GM12878 (cell line): Measurements from ENCODE around the gene PPHLN1. TPM values are rescaled to one million over a fixed set of nuclear protein-coding genes. Genes with fewer than 3 reads are reported as not detected.

Experiments
- ATAC-seq: fragments of 200-7000 bp; cut with Tn5 transposase; 3 replicates; pipeline ENCODE4 v1.9.1; 2020; ENCODE audit warnings: mild to moderate bottlenecking, moderate library complexity
- BruUV-seq: library from RNA; stranded (reverse); fragments of 400-500 nt; replicated peaks from 2 replicates; lab custom pipeline; 2021; lab: Mats Ljungman, UMichigan
- CTCF ChIA-PET: fragments of 300-600 bp; sonication (Branson Sonifier 250); formaldehyde crosslinking; extraction: SDS; loops from one replicate; lab custom pipeline; 2021; ENCODE audit warnings: inconsistent platforms; lab: Yijun Ruan, JAX
- POLR2A ChIA-PET: fragments of 350-600 bp; formaldehyde crosslinking; extraction: SDS; loops from one replicate; lab custom pipeline; 2021; ENCODE audit warnings: inconsistent platforms; lab: Charles Lee
- RAD21 ChIA-PET: fragments of 300-600 bp; sonication (Branson Sonifier 250); formaldehyde crosslinking; loops from one replicate; lab custom pipeline; 2023; ENCODE audit warnings: antibody characterized with exemption; ENCODE audit not compliant: unreplicated experiment; lab: Charles Lee
- SMC1A ChIA-PET: fragments of 300-600 bp; sonication (Branson Sonifier 250); formaldehyde crosslinking; loops from one replicate; lab custom pipeline; 2023; ENCODE audit not compliant: unreplicated experiment, uncharacterized antibody; lab: Charles Lee
- DNase-seq: peaks from one replicate; pipeline ENCODE4 v3.0.0-alpha.2; 2011; ENCODE audit warnings: low read depth, low spot score
- FAIRE-seq: peaks from 3 replicates; lab custom pipeline; 2011; peaks lifted over from hg19 to GRCh38; lab: Jason Lieb, UNC
- H2AFZ ChIP-seq: 2 replicates; pipeline ENCODE4 v1.6.0; 2011; ENCODE audit warnings: low read depth, low read length, control low read depth; ENCODE audit not compliant: control insufficient read depth
- H3K27ac ChIP-seq: 2 replicates; pipeline ENCODE4 v1.5.1; 2011; ENCODE audit warnings: control low read depth; ENCODE audit not compliant: control insufficient read depth, insufficient read depth
- H3K27me3 ChIP-seq, 2 experiments: replicated peaks in 1 of 2; 2 replicates each; pipeline versions ENCODE4 v1.6.0 to v1.6.1; 2011; ENCODE audit warnings: low read length in 1 of 2; ENCODE audit not compliant: control insufficient read depth in 2 of 2, insufficient read depth in 2 of 2
- H3K36me3 ChIP-seq, 2 experiments: 2 replicates each; pipeline ENCODE4 v1.5.1; 2011; ENCODE audit warnings: low read length in 1 of 2; ENCODE audit not compliant: control insufficient read depth in 2 of 2, insufficient read depth in 2 of 2
- H3K4me1 ChIP-seq: 2 replicates; pipeline ENCODE4 v1.6.1; 2011; ENCODE audit warnings: mild to moderate bottlenecking, low read length, moderate library complexity, mixed read lengths; ENCODE audit not compliant: control insufficient read depth, insufficient read depth
- H3K4me2 ChIP-seq: 2 replicates; pipeline ENCODE4 v1.6.0; 2011; ENCODE audit warnings: control low read depth; ENCODE audit not compliant: control insufficient read depth, insufficient read depth
- H3K4me3 ChIP-seq: fragments of 200-600 bp; sonication (generic); 2 replicates; pipeline ENCODE4 v1.5.1; 2016
- H3K79me2 ChIP-seq: 2 replicates; pipeline ENCODE4 v1.6.0; 2011; ENCODE audit warnings: low read length; ENCODE audit not compliant: control insufficient read depth, insufficient read depth
- H3K9ac ChIP-seq: 2 replicates; pipeline ENCODE4 v1.8.0; 2011; ENCODE audit warnings: low read length, control low read depth, mixed read lengths; ENCODE audit not compliant: control insufficient read depth, insufficient read depth
- H3K9me3 ChIP-seq: replicated peaks from 3 replicates; pipeline ENCODE4 v1.5.1; 2011; ENCODE audit warnings: mild to moderate bottlenecking, low read length; ENCODE audit not compliant: control insufficient read depth, insufficient read depth
- H4K20me1 ChIP-seq: 2 replicates; pipeline ENCODE4 v1.6.0; 2011; ENCODE audit not compliant: control insufficient read depth, insufficient read depth
- ZNF274 ChIP-seq: IDR thresholded peaks from one replicate; pipeline ENCODE4 v1.8.0; 2011; ENCODE audit not compliant: insufficient read length, insufficient read depth
- ZNF622 ChIP-seq: fragments of 450-650 bp; IDR thresholded peaks from 2 replicates; pipeline ENCODE4 v1.6.1; 2017; ENCODE audit warnings: mild to moderate bottlenecking, inconsistent platforms
- WGBS: methylation state at CpG from one replicate; pipeline ENCODE4 v1.1.6; 2016; ENCODE audit warnings: low lambda C conversion rate; ENCODE audit not compliant: insufficient replicate concordance, insufficient coverage; ENCODE audit errors: missing lambda C conversion rate; 5-methylcytosine and 5-hydroxymethylcytosine counted together
- in situ Hi-C: fragments of 300-500 bp; cut with MboI; formaldehyde crosslinking; loops from 9 replicates; pipeline ENCODE4 v1.14.3; 2018; ENCODE audit warnings: mixed read lengths
- intact Hi-C: fragments of 100-400 bp; cut with micrococcal nuclease; formaldehyde crosslinking; loops from one replicate; pipeline ENCODE4 v1.14.2; 2022; ENCODE audit not compliant: unreplicated experiment
- polyA plus RNA-seq, 11 experiments: library from polyadenylated mRNA; depleted of rRNA in 4 of 11; unstranded in 6 of 11; stranded (reverse) in 5 of 11; fragments of >200 nt; fragmentation: Nextera tagmentation in 4 of 11; fragmentation: Illumina TruSeq in 1 of 11; extraction: Ambion mirVana in 4 of 11; extraction: Trizol in 1 of 11; gene quantifications; 1 replicate in 1 of 11; 2 replicates in 10 of 11; pipeline versions ENCODE4 v1.2.1 to v1.2.3, GENCODE V29; 2011 to 2016; ENCODE audit warnings: inconsistent platforms in 2 of 11, missing spikeins in 2 of 11, low read depth in 1 of 11
- total RNA-seq, 4 experiments: library from RNA; depleted of rRNA in 3 of 4; stranded (reverse); fragments of >200 nt in 3 of 4; fragmentation: Illumina TruSeq in 1 of 4; extraction: Trizol in 1 of 4; gene quantifications; 2 replicates each; pipeline versions ENCODE4 v1.2.1 to v1.2.3, GENCODE V29; 2013 to 2021
- TF ChIP-seq, protein P1 (sequence below): fragments of 450-650 bp; IDR thresholded peaks from 2 replicates; pipeline ENCODE4 v1.6.1; 2017; ENCODE audit warnings: mild to moderate bottlenecking, moderate library complexity

The PPHLN1 gene
- total and polyA plus RNA-seq, 10 of the 15 experiments (the other 5 are each of a cell fraction or from before 2014, with no cell fraction given): 73.6 to 117 (median 92.1) TPM

DNA sequence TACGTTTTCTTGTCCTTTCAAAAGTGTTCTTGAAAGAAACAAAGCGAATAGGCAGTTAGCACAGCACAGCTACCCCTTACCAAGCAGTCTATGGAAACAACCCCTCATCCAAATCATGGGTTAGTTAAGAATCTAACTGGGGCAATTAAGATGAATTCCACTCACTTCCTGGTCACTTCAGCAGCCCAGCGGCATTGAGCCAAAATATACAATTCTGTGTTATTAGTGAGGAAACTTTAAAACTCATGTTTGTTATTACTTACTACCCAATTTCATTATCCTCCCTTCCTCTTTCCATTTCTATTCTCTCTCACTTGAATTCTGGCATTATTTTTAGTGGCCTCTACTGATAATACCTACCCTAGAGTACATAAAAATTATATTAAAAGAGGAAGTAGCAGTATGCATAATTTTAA is 121.4 kb downstream of the PPHLN1 start:
- no peak overlapping the region for H2AFZ ChIP-seq
- no peak overlapping the region for H3K4me2 ChIP-seq
- ChIA-PET CTCF (interaction anchor here (1.4 kb wide), 1 partner anchor 14 kb away, joined by 5 read pairs; no protein-coding TSS in a partner anchor), POLR2A (no interaction called here), SMC1A (interaction anchor here (1.0 kb wide), 1 partner anchor 21 kb away, joined by 3 read pairs; no protein-coding TSS in a partner anchor), RAD21 (no interaction called here)
- DNase-seq (no peak), ATAC-seq (no peak), FAIRE-seq (no peak)
- WGBS: 80% methylated on average over 3 of the region's 3 CpGs
- H3K9me3 ChIP-seq: no peaks in the 10 kb centered on the region
- in situ Hi-C loops: no loop called here
- no peak for TF ChIP-seq ZNF274
- TF ChIP-seq, protein P1, sequence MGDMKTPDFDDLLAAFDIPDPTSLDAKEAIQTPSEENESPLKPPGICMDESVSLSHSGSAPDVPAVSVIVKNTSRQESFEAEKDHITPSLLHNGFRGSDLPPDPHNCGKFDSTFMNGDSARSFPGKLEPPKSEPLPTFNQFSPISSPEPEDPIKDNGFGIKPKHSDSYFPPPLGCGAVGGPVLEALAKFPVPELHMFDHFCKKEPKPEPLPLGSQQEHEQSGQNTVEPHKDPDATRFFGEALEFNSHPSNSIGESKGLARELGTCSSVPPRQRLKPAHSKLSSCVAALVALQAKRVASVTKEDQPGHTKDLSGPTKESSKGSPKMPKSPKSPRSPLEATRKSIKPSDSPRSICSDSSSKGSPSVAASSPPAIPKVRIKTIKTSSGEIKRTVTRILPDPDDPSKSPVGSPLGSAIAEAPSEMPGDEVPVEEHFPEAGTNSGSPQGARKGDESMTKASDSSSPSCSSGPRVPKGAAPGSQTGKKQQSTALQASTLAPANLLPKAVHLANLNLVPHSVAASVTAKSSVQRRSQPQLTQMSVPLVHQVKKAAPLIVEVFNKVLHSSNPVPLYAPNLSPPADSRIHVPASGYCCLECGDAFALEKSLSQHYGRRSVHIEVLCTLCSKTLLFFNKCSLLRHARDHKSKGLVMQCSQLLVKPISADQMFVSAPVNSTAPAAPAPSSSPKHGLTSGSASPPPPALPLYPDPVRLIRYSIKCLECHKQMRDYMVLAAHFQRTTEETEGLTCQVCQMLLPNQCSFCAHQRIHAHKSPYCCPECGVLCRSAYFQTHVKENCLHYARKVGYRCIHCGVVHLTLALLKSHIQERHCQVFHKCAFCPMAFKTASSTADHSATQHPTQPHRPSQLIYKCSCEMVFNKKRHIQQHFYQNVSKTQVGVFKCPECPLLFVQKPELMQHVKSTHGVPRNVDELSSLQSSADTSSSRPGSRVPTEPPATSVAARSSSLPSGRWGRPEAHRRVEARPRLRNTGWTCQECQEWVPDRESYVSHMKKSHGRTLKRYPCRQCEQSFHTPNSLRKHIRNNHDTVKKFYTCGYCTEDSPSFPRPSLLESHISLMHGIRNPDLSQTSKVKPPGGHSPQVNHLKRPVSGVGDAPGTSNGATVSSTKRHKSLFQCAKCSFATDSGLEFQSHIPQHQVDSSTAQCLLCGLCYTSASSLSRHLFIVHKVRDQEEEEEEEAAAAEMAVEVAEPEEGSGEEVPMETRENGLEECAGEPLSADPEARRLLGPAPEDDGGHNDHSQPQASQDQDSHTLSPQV: no peak
- TF ChIP-seq ZNF622: no peak
- no peak overlapping the region for H3K4me3 ChIP-seq
- no peaks in the 10 kb centered on the region for H3K27me3 ChIP-seq
- peaks cover 2 to 12% of the 10 kb centered on the region in 2 experiments; a peak in 3 of 4 replicates for H3K36me3 ChIP-seq
- H3K27ac ChIP-seq: no peak overlapping the region
- no peaks in the 10 kb centered on the region for H4K20me1 ChIP-seq
- intact Hi-C loops: no loop called here
- no peaks in the 10 kb centered on the region for H3K79me2 ChIP-seq
- H3K4me1 ChIP-seq: no peaks in the 10 kb centered on the region
- no TSS peak for BruUV-seq
- no peak overlapping the region for H3K9ac ChIP-seq
